GM19372 (cell line): ENCODE data around the gene LRIG1.

Experiments used
- ATAC-seq: cut with Tn5 transposase; IDR thresholded peaks from one replicate; pipeline ENCODE4 v1.9.1; 2021; ENCODE audit warnings: mild to moderate bottlenecking, low read depth, moderate library complexity; ENCODE audit not compliant: unreplicated experiment

LRIG1 gene

DNA sequence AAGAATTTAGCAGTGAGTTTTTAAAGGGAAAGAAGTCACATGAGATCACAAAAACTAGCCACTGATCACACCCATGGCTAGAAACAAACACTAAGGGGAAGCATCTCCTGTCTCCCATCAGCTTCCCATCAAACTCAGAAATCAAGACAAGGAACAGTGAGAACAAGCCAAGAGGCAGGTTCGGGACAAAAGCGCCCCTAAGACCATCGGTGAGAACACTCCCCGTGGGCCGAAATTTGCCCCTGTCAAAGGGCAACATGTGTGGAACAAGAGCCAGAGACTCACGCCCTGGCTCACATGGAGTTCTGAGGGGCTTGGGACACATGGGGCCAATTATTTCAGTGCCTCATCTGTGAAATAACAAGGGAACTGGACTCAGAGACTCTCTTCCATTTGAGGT lies 49.1 kb downstream of the LRIG1 start:
- no peak for ATAC-seq

DNA sequence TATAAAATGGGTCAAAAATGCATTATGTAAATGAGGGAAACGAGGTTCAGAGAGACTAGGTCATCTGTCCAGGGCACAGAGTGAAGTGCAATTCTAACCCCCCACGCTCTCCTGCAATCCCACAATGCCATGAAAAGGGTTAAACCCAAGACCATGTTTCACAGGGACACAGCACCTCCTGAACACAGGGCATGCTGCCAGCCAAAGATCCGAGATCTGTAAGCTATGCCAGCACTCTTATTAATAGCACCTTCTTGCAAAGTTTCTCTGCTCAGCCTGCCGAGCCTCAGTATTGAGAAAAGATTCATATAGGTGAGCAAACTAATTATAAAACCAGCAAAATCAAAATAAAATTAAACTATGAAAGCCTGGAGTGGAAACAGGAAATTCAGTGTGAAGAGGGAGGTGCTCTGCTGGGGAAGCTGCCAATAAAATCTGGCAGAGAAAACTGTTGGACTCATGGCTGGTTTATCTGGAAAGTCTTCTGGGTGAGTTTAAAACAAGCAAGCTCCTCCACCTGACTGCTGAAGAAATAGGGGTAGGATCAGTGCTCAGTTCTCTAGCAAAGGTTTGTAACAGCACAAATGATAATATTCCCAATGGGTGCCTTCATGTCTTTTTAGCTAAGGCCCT lies 50.3 kb downstream of the LRIG1 start:
- no peak for ATAC-seq

DNA sequence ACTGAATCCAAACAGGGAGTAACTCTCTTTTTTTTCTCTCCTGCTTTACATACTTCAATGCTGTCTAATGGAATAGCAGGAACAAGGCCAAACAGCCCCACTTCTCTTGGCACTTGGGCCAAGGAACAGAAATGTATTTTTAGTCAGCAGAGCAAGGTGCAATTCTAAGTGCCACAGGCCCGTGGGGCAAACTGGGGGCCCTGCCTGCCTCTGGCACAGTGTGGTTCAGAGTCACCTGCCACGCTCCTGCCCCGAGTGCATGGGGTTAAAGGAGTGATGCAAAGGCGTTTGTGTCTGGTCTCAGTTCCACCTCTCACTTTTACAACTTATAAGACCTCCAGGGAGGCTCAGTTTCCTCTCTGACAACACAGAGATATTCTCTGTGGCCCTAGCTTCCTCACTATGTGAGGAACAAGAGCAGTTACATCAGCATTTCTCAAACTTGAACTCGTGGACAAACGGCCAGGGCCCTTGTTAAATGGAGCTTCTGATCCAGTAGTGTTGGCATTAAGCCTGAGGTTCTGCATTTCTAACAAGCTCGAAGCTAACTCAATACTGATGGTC lies 51.3 kb downstream of the LRIG1 start:
- ATAC-seq: no peak

DNA sequence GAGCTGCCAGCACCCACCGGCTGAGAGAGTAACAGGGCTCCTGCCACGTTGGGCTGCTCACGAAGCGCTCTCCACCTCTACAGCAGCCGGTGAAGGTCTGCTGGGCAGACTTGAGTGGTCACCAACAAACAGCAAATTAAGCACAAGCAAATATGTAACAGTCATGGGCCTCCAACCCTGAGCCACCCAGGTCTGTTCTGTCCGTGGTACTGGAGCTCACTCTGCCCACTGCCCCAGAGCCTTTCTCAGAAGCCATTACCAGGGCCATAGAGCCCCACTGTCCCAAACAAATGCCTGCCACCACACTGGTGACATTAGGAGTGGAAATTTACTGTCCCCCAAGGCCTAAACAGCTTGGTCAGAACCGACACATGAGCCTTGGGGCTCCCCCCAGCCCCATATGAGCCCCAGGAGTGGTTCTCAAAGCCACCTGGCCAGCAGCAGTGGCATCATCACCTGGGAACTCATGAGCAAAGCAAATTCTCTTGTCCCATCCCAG lies 56.6 kb downstream of the LRIG1 start:
- ATAC-seq: no peak

DNA sequence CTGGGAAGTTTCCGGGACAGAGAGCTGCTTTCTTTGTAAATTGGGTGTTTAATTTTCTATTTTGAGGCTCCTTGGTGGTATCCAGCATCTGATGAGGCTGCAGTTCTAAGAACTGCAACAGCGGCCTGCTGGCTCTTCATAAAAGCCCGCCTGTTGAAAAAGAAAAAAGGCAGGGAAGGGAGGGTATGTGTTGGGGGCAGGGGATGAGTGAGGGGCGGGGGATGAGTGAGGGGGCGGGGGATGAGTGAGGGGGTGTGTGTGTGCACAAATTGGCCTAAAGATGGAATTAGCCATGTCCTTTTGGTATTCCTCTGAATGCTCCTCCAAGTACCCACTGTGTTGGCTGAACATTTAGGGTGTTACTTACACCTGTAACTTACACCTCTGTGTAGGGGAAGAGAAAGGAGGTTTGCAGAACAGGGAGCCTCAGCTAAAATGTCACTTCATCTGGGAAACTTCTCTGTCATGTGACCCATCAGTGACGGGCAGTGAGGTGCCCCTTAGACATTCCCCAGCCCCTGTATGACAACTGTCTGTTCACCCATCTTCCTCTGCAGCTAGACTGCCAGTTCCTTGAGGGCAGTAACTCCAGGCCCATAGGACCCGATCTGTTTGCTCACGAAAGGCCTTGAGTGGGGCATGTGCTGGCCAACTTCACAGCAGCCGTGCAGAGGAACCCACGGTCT lies 57.6 kb downstream of the LRIG1 start:
- ATAC-seq: no peak

DNA sequence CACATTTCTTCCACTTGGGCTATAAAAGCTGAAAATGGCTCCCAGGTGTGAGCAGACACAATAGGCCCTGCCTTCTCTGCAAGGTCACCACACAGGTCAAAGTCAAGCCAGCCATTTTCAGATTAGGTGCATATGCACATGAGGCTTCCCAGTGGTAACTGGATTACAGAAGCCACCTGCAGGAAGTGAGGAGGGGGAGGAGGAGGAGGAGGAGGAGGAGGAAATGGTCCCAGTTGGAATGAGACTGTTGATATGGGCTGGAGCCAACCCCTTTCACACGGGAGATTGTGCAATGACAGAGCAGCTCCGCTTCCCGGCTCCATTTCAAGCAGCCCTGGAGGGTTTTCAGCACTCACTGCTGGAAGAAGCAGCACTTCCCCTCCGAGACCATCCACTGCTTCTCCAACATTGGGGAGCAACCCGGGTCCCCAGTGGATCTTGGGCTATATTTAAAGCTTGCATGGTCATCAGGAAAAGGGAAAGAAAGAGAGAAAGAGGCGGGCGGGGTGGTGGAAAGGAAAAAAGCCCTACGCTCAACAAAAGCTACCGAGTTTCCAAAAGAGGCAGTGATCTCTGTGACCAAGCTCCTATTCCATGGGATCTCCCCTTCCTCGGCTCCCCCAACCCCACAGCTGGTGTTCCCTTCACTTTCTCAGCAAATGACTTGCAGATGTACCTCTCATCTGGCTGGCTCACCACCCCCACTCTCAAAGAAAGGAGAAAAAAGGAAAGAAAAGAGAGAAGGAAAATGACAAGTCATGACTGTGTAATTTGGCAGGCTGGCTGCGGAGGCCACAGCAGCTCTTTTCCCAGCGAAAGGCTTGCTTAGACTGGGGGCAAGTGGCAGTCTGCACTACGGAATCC lies 58.3 kb downstream of the LRIG1 start:
- ATAC-seq: no peak

DNA sequence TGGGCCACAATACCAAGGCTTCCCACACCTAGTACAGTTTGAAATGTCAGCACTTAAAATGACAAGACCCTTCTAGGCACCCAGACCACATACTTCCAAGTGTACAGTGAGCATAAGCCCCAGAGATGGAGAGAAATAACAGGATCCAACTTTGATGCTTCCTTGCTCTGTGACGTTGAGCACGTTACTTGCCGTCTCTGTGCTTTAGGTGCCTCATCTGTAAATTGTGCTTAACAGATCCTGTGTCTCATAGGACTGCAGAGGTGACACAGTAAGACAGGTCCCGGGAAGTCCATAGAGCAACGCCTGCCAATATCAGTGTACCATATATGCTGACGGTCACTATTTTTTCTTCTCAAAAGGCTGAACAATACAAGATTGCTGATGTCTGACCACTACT lies 59.1 kb downstream of the LRIG1 start:
- no peak for ATAC-seq

DNA sequence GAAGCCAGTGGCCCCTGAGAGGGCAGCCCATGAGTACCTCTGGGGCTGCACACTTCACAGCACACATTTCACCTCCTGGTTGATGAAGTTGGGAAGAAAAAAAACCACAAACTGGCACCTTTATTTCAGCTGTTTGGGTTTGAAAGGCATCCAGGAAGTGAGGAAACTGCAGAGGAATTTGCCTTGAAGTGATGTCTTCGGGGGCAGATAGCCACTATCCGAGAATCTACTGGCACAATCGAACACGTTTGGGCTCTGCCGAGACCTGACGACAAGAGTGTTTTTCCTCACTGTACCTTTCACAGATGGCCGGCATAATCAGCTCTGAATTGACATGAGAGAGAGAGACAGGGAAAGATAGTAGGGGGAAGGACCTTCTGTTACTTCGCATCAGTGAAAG lies 59.7 kb downstream of the LRIG1 start:
- no peak for ATAC-seq

DNA sequence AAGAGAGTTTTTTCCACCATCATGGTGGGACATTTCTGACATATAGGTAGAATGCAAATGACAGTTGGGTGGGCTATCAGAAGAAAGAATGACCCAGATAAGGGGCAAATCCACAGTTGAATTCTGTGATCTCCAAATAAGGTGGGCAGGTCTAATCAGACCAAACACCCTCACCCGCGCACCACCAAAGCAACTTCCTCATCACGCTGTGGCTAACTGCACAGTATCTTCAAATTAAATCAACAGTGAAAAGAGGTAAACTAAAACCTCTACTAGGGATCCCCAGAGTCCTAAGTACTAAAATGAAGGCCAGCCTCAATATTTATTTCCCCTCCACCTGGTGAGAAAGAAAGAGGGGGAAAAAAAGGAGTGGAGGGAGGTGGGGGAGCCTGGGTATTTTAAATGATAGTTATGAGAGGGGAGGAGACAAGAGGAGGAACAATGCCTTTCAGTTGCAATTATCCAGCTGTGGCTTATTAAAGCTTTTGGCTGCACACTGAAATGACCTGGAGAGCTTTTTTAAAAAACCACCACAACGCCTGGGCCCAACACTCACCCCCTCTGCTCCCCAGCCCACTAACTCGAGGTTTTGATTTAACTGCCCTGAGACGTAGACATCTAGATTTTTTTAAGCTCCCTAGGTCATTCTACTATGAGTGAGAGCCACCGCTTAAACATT lies 61.0 kb downstream of the LRIG1 start:
- no peak for ATAC-seq

DNA sequence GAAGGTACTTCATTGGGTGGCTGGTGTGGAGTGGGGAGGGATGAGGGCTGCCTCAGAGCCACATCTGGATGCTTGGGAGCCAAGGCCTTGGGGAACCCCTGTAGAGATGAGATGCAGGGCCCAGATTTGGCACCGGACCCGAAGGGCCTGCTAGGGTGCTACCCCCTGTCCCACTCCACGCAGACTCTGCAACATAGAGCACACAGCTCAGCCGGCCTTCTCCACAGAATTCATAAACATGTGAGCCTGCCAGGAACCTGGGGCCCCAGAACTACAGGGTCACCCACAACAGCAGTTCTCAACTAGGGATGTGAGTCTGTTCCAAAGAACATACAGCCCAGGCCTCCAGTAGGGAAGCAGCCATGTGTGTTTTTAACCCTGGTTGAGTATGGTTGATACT lies 62.8 kb downstream of the LRIG1 start:
- no peak for ATAC-seq

DNA sequence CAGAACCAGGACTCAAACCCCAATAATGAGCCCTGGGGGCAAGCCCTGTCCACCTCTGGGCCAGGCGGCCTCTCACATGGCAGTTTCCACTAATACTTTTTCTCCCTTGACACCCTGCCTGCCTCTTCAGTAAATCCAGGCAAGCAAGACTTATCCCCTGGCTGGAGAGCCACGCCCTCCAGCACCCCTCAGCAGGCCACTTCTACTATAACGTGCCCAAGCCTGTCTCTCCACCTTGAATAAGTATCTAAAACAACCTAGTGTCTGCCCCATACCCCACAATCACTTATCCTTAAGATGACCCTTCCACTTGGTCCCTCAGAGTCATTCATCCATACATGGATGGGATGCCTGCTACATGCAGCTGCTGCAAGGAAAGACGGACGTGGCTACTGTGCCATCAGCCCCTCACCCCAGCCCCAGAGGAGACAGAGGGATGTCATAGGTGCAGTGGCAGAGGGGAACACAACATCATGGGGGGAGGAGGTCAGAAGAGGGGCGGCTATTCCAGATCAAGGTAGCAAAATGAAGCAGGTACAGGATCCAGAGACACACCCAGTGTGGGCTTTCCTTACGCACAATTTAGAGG lies 63.4 kb downstream of the LRIG1 start:
- ATAC-seq: no peak

DNA sequence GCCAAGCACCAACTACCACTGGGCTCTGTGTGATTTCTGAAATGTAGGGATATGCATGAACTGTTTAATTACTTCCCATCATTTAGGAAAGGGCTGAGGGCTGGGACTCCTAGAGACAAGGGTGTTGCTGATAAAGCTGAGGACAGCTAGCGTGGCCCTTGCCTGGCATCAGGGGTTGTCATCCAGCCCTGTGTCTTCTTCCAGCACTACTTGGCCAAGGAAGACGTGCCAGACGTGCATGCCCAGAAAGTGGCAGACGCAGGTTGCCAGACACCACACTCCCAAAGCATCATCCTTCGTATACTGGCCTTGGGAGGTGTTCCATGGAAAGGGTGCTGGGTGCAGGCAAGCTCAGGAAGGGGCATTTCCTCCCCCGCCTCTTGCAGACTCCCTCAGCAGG lies 64.8 kb downstream of the LRIG1 start:
- no peak for ATAC-seq

DNA sequence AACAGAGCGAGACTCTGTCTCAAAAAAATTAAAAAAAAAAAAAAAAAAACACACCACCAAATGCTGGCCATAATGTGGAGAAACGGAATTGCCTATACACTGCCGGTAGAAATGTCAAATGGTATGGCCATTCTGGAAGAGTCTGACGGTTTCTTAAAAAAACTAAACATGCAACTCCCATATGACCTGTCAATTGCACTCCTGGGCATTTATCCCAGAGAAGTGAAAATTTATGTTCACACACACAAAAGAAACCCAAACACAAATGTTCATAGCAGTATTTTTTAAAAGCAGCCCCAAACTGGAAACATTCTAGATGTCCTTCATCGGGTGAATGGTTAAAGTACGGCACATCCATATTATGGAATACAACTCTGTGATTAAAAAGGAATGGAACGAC lies 66.1 kb downstream of the LRIG1 start:
- no peak for ATAC-seq

DNA sequence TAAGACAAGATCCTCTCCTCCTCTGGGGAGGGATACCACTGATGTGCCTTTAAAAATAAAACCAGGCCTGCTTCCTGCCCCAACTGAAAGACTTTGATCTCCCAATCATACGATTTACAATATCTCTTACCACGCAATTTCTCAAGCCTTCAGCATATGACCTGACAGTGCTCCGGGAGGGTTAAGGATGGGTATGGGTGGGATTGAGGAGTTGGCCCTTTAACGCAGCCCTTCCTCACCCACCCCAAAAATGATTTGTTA lies 67.4 kb downstream of the LRIG1 start:
- no peak for ATAC-seq

DNA sequence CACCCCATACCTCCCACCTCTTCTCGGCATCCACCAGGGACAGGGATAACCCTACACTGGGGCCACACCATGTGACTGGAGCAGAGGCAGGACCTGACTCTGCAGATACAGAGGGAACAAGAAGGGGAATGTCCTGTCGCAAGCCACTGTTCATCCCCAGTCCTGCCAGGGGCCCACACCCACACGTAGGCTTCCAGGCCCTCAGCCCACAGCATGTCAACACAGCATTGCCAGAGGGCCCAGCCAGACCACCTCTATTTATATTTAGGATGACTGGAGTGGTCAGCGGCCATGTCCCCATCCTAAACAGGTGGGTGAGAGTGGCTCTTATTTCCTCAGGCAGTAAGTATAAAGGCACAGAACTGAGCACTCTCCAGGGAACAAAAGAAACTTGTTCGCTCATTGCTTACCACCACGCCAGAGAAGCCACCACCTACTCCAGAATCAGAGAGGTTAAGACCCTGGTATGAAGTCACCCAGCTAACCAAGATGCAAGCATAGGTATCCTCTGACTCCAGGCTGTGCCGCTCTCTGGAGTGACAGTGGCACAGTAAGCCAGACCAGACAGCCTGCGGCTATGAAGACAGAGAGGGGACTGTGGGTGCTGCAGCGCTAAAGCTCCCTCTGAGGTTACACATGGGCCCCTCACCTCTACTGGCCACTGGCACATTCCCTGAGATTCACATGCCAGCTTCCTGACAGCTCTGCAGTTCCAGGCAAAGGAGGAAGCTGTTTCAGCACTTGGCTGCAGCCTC lies 67.9 kb downstream of the LRIG1 start:
- ATAC-seq: no peak

DNA sequence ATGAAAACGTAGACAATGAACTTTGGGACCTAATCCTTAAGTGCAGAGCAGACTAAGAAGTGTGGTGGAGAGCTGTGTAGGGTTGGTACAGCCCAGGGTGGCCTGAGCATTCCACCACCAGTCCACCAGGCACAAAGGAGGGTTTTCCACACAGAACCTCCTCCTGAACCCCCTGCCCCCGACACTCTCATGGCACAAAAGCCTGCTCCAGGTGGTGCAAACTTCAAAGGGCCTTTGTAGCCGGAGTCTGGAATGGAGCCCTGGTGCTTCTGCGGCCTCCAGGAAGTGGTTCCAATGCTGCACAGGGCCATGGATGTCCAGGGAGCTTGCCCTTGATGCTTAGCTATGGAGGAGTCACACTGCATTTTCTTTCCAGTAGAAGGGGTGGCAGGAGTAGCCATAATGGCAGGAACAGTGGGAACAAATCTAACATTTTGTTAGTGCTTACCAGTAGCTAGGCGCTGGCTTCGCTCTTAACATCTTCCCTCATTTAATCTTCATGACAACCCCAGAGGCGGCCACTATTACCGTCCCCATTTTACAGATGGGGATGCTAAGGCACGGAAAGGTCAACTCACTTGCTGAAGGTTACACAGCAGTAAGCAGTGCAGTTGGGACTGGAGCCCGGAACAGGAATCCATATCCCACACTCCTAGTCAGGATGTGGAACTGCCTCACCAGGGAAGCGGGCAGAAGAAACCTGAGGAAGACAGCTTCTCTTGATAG lies 68.6 kb downstream of the LRIG1 start:
- no peak for ATAC-seq

DNA sequence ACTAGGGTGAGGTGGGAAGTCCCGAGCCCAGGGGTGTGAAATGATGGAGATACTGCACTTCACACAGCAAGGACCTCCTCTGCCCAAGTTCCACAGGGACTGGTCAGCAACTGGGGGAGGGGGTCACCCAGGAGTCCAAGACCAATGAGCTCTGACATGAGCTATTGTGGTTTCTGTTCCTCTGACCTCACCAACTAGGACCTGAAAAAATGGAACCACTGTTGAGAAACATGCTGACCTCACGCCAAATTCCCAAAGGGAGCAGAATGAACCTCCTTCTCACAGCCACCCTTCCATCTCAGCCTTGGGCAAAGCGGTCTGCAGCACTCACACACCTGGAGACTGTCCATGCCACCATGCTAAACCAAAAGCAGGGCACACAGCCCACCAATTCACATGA lies 69.3 kb downstream of the LRIG1 start:
- no peak for ATAC-seq

DNA sequence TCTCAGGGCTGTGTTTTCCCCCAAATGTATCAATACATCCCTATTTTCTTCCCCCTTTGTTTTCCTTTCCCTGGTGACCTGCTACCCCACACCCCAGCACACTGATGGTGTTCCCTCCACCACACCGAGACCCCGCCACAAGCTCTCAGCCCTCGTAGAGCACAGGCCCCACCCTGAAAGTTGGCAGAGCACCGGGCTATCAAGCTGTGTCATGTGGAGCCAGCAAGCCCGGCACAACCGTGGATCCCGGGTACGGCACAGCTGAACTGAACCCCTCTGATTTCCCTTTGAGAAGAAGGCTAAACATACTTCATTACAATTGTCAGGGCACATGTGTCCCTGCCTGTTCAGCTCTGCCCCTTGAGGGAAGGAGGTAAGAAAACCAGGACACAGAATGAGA lies 69.9 kb downstream of the LRIG1 start:
- ATAC-seq: no peak

DNA sequence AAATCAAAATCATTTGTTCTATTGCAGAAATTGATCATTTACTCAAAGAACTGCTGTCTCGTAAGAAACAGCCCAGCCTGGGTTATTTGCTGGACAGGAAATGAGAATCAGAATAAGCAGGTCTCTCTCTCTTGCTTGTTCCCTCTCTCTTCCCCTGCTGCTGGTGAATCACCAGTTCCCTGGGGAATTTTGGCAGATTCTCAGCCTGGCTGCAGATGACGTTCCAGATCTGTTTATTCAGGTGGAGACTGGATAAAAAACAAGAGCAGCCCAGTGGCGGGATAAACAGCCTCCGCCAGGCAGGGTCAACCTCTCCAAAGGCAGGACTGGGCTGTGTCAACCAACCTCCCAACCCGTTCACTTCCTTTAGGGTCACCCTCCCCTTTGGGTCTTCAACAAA lies 72.1 kb downstream of the LRIG1 start:
- ATAC-seq: no peak
